Heart right ventricle (tissue), 16 donors: Measurements from ENCODE around the gene TRANK1. TPM values are rescaled to one million over a fixed set of nuclear protein-coding genes. Genes with fewer than 3 reads are reported as not detected.

Experiments used
- ATAC-seq, 8 donors: fragments of 200-7000 bp; cut with Tn5 transposase; one replicate each; pipeline ENCODE4 v1.9.1; 2020; ENCODE audit warnings: mild to moderate bottlenecking in 8 of 8, moderate library complexity in 8 of 8, moderate number of reproducible peaks in 1 of 8
- DNase-seq, 2 donors: peaks; one replicate each; pipeline ENCODE4 v3.0.0-alpha.2; 2020
- H3K27ac ChIP-seq, 10 donors: fragments of 200-600 bp; sonication (generic) in 2 of 10; one replicate each; pipeline versions ENCODE4 v1.5.0 to v1.8.0; 2020 to 2022; ENCODE audit warnings: mild to moderate bottlenecking in 3 of 10
- H3K27me3 ChIP-seq, 7 donors: fragments of 200-600 bp; one replicate each; pipeline ENCODE4 v1.8.0; 2021 to 2022; ENCODE audit warnings: mild to moderate bottlenecking in 2 of 7
- H3K36me3 ChIP-seq, 9 donors: fragments of 200-600 bp; sonication (generic) in 1 of 9; one replicate each; pipeline versions ENCODE4 v1.5.0 to v1.8.0; 2020 to 2022; ENCODE audit warnings: mild to moderate bottlenecking in 2 of 9
- H3K4me1 ChIP-seq, 9 donors: fragments of 200-600 bp; sonication (generic) in 1 of 9; one replicate each; pipeline versions ENCODE4 v1.5.0 to v1.8.0; 2020 to 2022; ENCODE audit warnings: mild to moderate bottlenecking in 4 of 9
- H3K4me3 ChIP-seq, 10 donors: fragments of 200-600 bp; sonication (generic) in 2 of 10; one replicate each; pipeline versions ENCODE4 v1.5.0 to v1.8.0; 2020 to 2022; ENCODE audit warnings: mild to moderate bottlenecking in 7 of 10, moderate library complexity in 2 of 10
- H3K9me3 ChIP-seq, 11 donors: fragments of 200-600 bp in 10 of 11; sonication (generic) in 2 of 11; one replicate each; pipeline versions ENCODE4 v1.5.0 to v1.8.0; 2013 to 2022; ENCODE audit warnings: mild to moderate bottlenecking in 2 of 11, control low read depth in 1 of 11, moderate library complexity in 1 of 11
- WGBS, 2 donors: extraction: QIAGEN DNeasy Blood & Tissue Kit; methylation state at CpG; one replicate each; pipeline ENCODE4 v1.1.7; 2013; ENCODE audit warnings: inconsistent platforms in 1 of 2; 5-methylcytosine and 5-hydroxymethylcytosine counted together
- intact Hi-C, 10 donors: fragments of 100-400 bp; cut with DNase I; formaldehyde crosslinking; loops; one replicate each; pipeline versions ENCODE4 v1.11.1 to v1.14.2; 2022
- polyA plus RNA-seq, 2 donors: library from polyadenylated mRNA; stranded (reverse); fragments of 200-250 nt; gene quantifications; one replicate each; pipeline ENCODE4 v1.2.3, GENCODE V29; 2013
- total RNA-seq, 10 donors: library from RNA; stranded (reverse); fragmentation: NEBNext Ultra II Directional in 3 of 10; extraction: Animal tissue kit (Norgen Biotek cat#: 25700) in 3 of 10; gene quantifications; one replicate each; pipeline versions ENCODE4 v1.2.1 to v1.2.4, GENCODE V29; 2021 to 2023
- TF ChIP-seq, protein P1 (sequence below), 9 donors: fragments of 200-600 bp; sonication (generic) in 2 of 9; IDR thresholded peaks; one replicate each; pipeline versions ENCODE4 v1.5.0 to v1.8.0; 2021 to 2022; ENCODE audit warnings: antibody characterized with exemption in 9 of 9, mild to moderate bottlenecking in 5 of 9, moderate library complexity in 1 of 9
- donor health status: Arrhythmogenic right ventricular cardiomyopathy.
- donor health status: ischemic (EF 13 %, LVEDD 7.1; RV severe dilation, severe dysfunction).
- donor health status: healthy with polysubstance abuse.
- donor health status: DM: no; HTN: yes; CAD: no.
- donor health status: DM: no; HTN: no; CAD: no.
- donor health status: ischemic (EF 25% LVEDD 6.9; RV normal size, moderate dysfunction).
- donor health status: ischemic (EF 25% LVEDD 5.7; RV mildly dilated, moderate dysfunction).
- donor health status: healthy.
- donor health status: DM: yes; HTN: yes; CAD: no.
- donor health status: Ischemic cardiomyopathy.
- donor health status: ischemic (EF 35%, LVEDD 5.7; RV mildly dilated, moderate dysfunction).
- donor health status: nonischemic (EF 11% LVEDD 7.7; RV severe dilation, severe dysfunction).
- donor health status: DM: yes; HTN: yes; CAD: no.
- donor health status: PGD.
- donor health status: ischemic (EF 29% LVEDD 5.4; RV normal size, mild dysfunction).
- donor health status: nonischemic (EF 23%, LVEDD 6.1; RV moderate dilation, normal function).

Gene TRANK1
- total and polyA plus RNA-seq, 12 donors = 1.3 to 20.8 (median 4.9) TPM

GRCh38 chr3:36991923-36992805 lies 47.3 kb upstream of the TRANK1 start:
- WGBS, 2 donors = 5 to 12% methylated on average over 24 of the region's 24 CpGs
- TF ChIP-seq, protein P1, sequence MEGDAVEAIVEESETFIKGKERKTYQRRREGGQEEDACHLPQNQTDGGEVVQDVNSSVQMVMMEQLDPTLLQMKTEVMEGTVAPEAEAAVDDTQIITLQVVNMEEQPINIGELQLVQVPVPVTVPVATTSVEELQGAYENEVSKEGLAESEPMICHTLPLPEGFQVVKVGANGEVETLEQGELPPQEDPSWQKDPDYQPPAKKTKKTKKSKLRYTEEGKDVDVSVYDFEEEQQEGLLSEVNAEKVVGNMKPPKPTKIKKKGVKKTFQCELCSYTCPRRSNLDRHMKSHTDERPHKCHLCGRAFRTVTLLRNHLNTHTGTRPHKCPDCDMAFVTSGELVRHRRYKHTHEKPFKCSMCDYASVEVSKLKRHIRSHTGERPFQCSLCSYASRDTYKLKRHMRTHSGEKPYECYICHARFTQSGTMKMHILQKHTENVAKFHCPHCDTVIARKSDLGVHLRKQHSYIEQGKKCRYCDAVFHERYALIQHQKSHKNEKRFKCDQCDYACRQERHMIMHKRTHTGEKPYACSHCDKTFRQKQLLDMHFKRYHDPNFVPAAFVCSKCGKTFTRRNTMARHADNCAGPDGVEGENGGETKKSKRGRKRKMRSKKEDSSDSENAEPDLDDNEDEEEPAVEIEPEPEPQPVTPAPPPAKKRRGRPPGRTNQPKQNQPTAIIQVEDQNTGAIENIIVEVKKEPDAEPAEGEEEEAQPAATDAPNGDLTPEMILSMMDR (IDR thresholded peaks at IDR 0.05) = no peak
- H3K4me1 ChIP-seq = peaks cover 2 to 76% (median 60%) of the 10 kb centered on the region in 9 donors
- ATAC-seq = peak in 1 of 8 donors; percentile 1
- H3K27ac ChIP-seq = peak overlapping the region; percentile 86 to 99 (median 98)
- no peaks in the 10 kb centered on the region for H3K27me3 ChIP-seq
- intact Hi-C loops = loop anchor here in 3 of 10 donors (1.0 to 10.0 kb wide), 5 partner anchors 23 to 223 kb away; partner anchors contain the start of gene LRRFIP2 (in 1 of the 3)
- H3K36me3 ChIP-seq = peaks cover 0 to 57% (median 20%) of the 10 kb centered on the region in 9 donors
- no peak for DNase-seq
- H3K9me3 ChIP-seq = no peaks in the 10 kb centered on the region
- peak overlapping the region; percentile 55 to 87 (median 72) for H3K4me3 ChIP-seq

- DNase-seq (no peak), ATAC-seq (no peak)
- Histone ChIP-seq H3K4me3 (peak overlapping the region; percentile 55 to 87 (median 72)), H3K9me3 (no peaks in the 10 kb centered on the region), H3K4me1 (peaks cover 2 to 66% (median 56%) of the 10 kb centered on the region in 9 donors), H3K27me3 (no peaks in the 10 kb centered on the region), H3K36me3 (peaks cover 0 to 57% (median 14%) of the 10 kb centered on the region in 9 donors), H3K27ac (peak overlapping the region in 9 of 10 donors; percentile 89 to 99 (median 98))
- TF ChIP-seq, protein P1 (IDR thresholded peaks at IDR 0.05) = no peak
- WGBS, 2 donors = 33 to 56% methylated on average over 3 of the region's 3 CpGs
- intact Hi-C loops = loop anchor here in 2 of 10 donors (5.0 to 10.0 kb wide), 2 partner anchors 181 to 224 kb away; partner anchors contain the start of gene LRRFIP2 (in 1 of the 2)
Observed at GRCh38 chr3:36991147-36991546, 46.3 kb upstream of the TRANK1 start.

DNA sequence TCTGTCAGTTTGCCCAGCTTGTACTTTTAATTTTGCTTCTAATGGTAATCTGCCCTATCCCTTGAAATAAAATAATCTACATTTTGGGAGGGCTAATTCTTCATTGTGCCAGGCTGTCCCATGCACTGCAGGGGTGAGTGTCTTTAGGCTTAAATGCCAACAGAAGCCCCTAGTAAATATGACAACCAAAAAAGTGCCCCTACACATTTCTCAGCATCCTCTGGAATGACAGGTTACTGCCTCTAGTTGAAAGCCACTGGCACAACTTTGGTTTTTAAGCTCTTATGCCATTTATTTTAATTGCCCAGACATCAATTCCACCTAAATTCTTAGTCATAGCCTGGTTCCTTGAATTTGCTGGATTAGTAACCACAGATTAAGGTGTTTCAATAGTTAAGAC lies 44.7 kb upstream of the TRANK1 start:
- TF ChIP-seq, protein P1 (IDR thresholded peaks at IDR 0.05) = no peak
- peak overlapping the region in 8 of 10 donors; percentile 0 to 87 (median 74) for H3K4me3 ChIP-seq
- peak overlapping the region in 6 of 10 donors; percentile 42 to 99 (median 98) for H3K27ac ChIP-seq
- ATAC-seq (no peak), DNase-seq (no peak)
- H3K27me3 ChIP-seq = no peaks in the 10 kb centered on the region
- peaks cover 2 to 56% (median 52%) of the 10 kb centered on the region in 9 donors for H3K4me1 ChIP-seq
- no peaks in the 10 kb centered on the region for H3K9me3 ChIP-seq
- peaks cover 0 to 59% (median 25%) of the 10 kb centered on the region in 9 donors for H3K36me3 ChIP-seq
- intact Hi-C loops = no loop called here

- Histone ChIP-seq H3K4me1 (peaks cover 2 to 50% (median 46%) of the 10 kb centered on the region in 9 donors), H3K27ac (peak overlapping the region in 5 of 10 donors; percentile 8 to 99 (median 98)), H3K9me3 (no peaks in the 10 kb centered on the region), H3K27me3 (no peaks in the 10 kb centered on the region), H3K36me3 (peaks cover 0 to 65% (median 30%) of the 10 kb centered on the region in 9 donors), H3K4me3 (peak overlapping the region in 7 of 10 donors; percentile 1 to 87 (median 75))
- 71% methylated on average over 3 of the region's 3 CpGs for WGBS, 2 donors
- no peak for DNase-seq
- intact Hi-C loops = no loop called here
- ATAC-seq = no peak
- TF ChIP-seq, protein P1 (IDR thresholded peaks at IDR 0.05) = no peak
Observed at GRCh38 chr3:36989005-36989404, 44.2 kb upstream of the TRANK1 start.
